ENCODE data around the gene DGLUCY.
"Not testable (repeated sequence)": the region's sequence is repeated elsewhere in the genome, so short reads cannot be mapped to it uniquely, and the experiment has no call there.

The DGLUCY gene

GRCh38 chr14:91088585-91089235 is 25.2 kb upstream of the DGLUCY start:
- no peak overlapping the region for H3K9ac ChIP-seq (ENCODE audit: low read depth in 1 of 2, low read length in 2 of 2)

DNA sequence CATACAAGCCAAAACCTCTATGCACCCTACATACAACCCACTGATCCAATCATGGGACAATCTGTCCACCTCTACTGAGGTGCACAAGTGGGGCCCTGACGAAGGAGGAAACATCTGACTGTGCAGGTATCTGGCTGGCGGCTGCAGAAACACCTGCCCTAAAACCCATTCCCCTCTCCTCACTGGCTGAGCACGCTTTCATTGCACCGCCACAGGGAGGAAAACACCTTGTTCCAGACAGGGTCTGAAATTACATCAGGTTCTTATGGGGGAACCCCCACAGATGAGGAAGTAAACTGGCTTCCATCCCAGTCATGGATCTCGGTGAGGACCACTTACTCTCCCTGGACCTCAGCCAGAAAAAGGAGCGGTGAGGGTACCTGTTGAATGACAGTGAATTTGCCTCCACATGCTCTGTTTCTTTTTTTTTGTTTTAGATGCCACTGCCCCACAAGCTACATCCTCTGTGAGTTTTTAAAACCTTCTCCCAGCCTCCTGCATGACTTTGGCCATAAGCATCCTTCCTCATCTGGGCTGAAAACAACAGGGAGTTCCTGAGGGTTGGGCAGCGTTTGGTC is 23.8 kb upstream of the DGLUCY start:
- Histone ChIP-seq H3K4me1 (ENCODE audit: control insufficient read depth in 1 of 2, insufficient read depth in 2 of 2, low read length in 2 of 2) (peaks cover 19 to 26% of the 10 kb centered on the region in 2 donors), H3K27me3 (ENCODE audit: control insufficient read depth in 1 of 2, insufficient read depth in 2 of 2, low read length in 2 of 2) (no peaks in the 10 kb centered on the region), H3K36me3 (ENCODE audit: control insufficient read depth in 1 of 2, insufficient read depth in 2 of 2, low read length in 2 of 2) (no peaks in the 10 kb centered on the region), H3K9me3 (ENCODE audit: control insufficient read depth in 1 of 2, low read length in 2 of 2) (no peaks in the 10 kb centered on the region), H3K9ac (ENCODE audit: low read depth in 1 of 2, low read length in 2 of 2) (no peak overlapping the region), H3K27ac (ENCODE audit: low read depth, low read length) (no peak overlapping the region), H3K4me3 (ENCODE audit: low read depth in 1 of 2, low read length in 2 of 2) (no peak overlapping the region)

More at GRCh38 chr14:91088585-91089235, 25.2 kb upstream of the DGLUCY start:
- no peak overlapping the region for H3K27ac ChIP-seq (ENCODE audit: low read depth, low read length)
- H3K4me1 ChIP-seq (ENCODE audit: control insufficient read depth in 1 of 2, insufficient read depth in 2 of 2, low read length in 2 of 2), result peaks cover 19 to 26% of the 10 kb centered on the region in 2 donors
- H3K9me3 ChIP-seq (ENCODE audit: control insufficient read depth in 1 of 2, low read length in 2 of 2), result no peaks in the 10 kb centered on the region
- no peak overlapping the region for H3K4me3 ChIP-seq (ENCODE audit: low read depth in 1 of 2, low read length in 2 of 2)
- H3K36me3 ChIP-seq (ENCODE audit: control insufficient read depth in 1 of 2, insufficient read depth in 2 of 2, low read length in 2 of 2), result no peaks in the 10 kb centered on the region
- H3K27me3 ChIP-seq (ENCODE audit: control insufficient read depth in 1 of 2, insufficient read depth in 2 of 2, low read length in 2 of 2), result no peaks in the 10 kb centered on the region

- Histone ChIP-seq H3K9ac (ENCODE audit: low read depth in 1 of 2, low read length in 2 of 2) (no peak overlapping the region), H3K4me3 (ENCODE audit: low read depth in 1 of 2, low read length in 2 of 2) (no peak overlapping the region), H3K27me3 (ENCODE audit: control insufficient read depth in 1 of 2, insufficient read depth in 2 of 2, low read length in 2 of 2) (no peaks in the 10 kb centered on the region), H3K27ac (ENCODE audit: low read depth, low read length) (no peak overlapping the region), H3K9me3 (ENCODE audit: control insufficient read depth in 1 of 2, low read length in 2 of 2) (no peaks in the 10 kb centered on the region), H3K4me1 (ENCODE audit: control insufficient read depth in 1 of 2, insufficient read depth in 2 of 2, low read length in 2 of 2) (peaks cover 19 to 26% of the 10 kb centered on the region in 2 donors), H3K36me3 (ENCODE audit: control insufficient read depth in 1 of 2, insufficient read depth in 2 of 2, low read length in 2 of 2) (no peaks in the 10 kb centered on the region)
These were observed 23.1 kb upstream of the DGLUCY start for GRCh38 chr14:91090743-91091142.

- no peaks in the 10 kb centered on the region for H3K9me3 ChIP-seq (ENCODE audit: control insufficient read depth in 1 of 2, low read length in 2 of 2)
- H3K27ac ChIP-seq (ENCODE audit: low read depth, low read length), result no peak overlapping the region
- no peaks in the 10 kb centered on the region for H3K36me3 ChIP-seq (ENCODE audit: control insufficient read depth in 1 of 2, insufficient read depth in 2 of 2, low read length in 2 of 2)
- peaks cover 19 to 26% of the 10 kb centered on the region in 2 donors for H3K4me1 ChIP-seq (ENCODE audit: control insufficient read depth in 1 of 2, insufficient read depth in 2 of 2, low read length in 2 of 2)
- H3K9ac ChIP-seq (ENCODE audit: low read depth in 1 of 2, low read length in 2 of 2), result no peak overlapping the region
- no peak overlapping the region for H3K4me3 ChIP-seq (ENCODE audit: low read depth in 1 of 2, low read length in 2 of 2)
- H3K27me3 ChIP-seq (ENCODE audit: control insufficient read depth in 1 of 2, insufficient read depth in 2 of 2, low read length in 2 of 2), result no peaks in the 10 kb centered on the region
These were observed 21.8 kb upstream of the DGLUCY start for GRCh38 chr14:91092073-91092472.

DNA sequence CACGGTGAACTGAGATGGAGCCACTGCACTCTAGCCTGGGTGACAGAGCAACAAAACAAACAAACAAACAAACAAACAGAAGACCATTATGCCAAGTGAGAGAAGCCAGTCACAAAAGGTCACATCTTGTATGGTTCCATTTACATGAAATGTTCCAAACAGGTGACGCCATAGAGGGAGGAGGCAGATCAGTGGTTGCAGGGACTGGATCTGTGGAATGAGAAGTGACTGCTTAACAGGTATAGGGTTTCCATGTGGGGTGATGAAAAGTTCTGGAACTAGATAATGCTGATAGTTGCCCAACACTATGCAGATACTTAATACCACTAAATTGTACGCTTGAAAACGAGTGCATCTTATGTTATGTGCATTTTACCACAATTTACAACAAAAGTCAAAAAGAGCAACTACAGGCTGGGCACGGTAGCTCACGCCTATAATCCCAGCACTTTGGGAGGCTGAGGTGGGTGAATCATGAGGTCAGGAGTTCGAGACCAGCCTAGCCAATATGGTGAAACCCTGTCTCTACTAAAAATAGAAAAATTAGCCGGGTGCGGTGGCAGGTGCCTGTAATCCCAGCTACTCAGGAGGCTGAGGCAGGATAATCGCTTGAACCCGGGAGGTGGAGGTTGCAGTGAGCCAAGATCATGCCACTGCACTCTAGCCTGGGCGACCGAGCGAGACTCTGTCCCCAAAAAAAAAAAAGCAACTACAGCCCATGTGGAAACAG is 20.0 kb upstream of the DGLUCY start:
- not testable (repeated sequence) for H3K9me3 ChIP-seq (ENCODE audit: control insufficient read depth in 1 of 2, low read length in 2 of 2); H3K27ac ChIP-seq (ENCODE audit: low read depth, low read length); H3K4me3 ChIP-seq (ENCODE audit: low read depth in 1 of 2, low read length in 2 of 2); H3K27me3 ChIP-seq (ENCODE audit: control insufficient read depth in 1 of 2, insufficient read depth in 2 of 2, low read length in 2 of 2); H3K36me3 ChIP-seq (ENCODE audit: control insufficient read depth in 1 of 2, insufficient read depth in 2 of 2, low read length in 2 of 2); H3K9ac ChIP-seq (ENCODE audit: low read depth in 1 of 2, low read length in 2 of 2)
- peaks cover 12 to 19% of the 10 kb centered on the region in 2 donors for H3K4me1 ChIP-seq (ENCODE audit: control insufficient read depth in 1 of 2, insufficient read depth in 2 of 2, low read length in 2 of 2)

GRCh38 chr14:91094772-91095171 is 19.1 kb upstream of the DGLUCY start:
- Histone ChIP-seq H3K27ac (ENCODE audit: low read depth, low read length) (no peak overlapping the region), H3K9ac (ENCODE audit: low read depth in 1 of 2, low read length in 2 of 2) (no peak overlapping the region)

DNA sequence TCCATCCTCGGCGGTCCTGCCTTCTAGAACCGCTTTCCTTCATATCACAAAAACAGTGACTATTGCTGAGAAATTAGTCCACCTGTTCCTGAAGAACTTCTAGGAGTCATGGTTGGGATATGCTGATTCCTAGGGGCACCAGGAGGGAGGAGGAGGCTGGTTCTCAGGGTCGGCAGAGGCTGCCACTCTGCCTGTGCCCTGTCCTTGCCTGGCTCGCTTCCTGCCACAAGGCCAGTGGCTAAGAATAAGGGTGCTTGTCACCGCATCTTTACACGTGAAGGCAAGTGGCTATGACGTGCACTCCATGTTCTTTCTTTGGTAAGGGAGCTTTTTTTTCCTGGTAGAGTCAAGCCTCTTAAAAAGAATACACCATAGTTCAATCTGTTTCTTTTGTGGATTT is 18.7 kb upstream of the DGLUCY start:
- H3K27me3 ChIP-seq (ENCODE audit: control insufficient read depth in 1 of 2, insufficient read depth in 2 of 2, low read length in 2 of 2), result no peaks in the 10 kb centered on the region
- H3K36me3 ChIP-seq (ENCODE audit: control insufficient read depth in 1 of 2, insufficient read depth in 2 of 2, low read length in 2 of 2), result no peaks in the 10 kb centered on the region
- no peak overlapping the region for H3K4me3 ChIP-seq (ENCODE audit: low read depth in 1 of 2, low read length in 2 of 2)
- H3K9ac ChIP-seq (ENCODE audit: low read depth in 1 of 2, low read length in 2 of 2), result no peak overlapping the region
- no peaks in the 10 kb centered on the region for H3K9me3 ChIP-seq (ENCODE audit: control insufficient read depth in 1 of 2, low read length in 2 of 2)
- peaks cover 6 to 15% of the 10 kb centered on the region in 2 donors for H3K4me1 ChIP-seq (ENCODE audit: control insufficient read depth in 1 of 2, insufficient read depth in 2 of 2, low read length in 2 of 2)
- H3K27ac ChIP-seq (ENCODE audit: low read depth, low read length), result no peak overlapping the region

More at GRCh38 chr14:91094772-91095171, 19.1 kb upstream of the DGLUCY start:
- Histone ChIP-seq H3K36me3 (ENCODE audit: control insufficient read depth in 1 of 2, insufficient read depth in 2 of 2, low read length in 2 of 2) (no peaks in the 10 kb centered on the region), H3K9me3 (ENCODE audit: control insufficient read depth in 1 of 2, low read length in 2 of 2) (no peaks in the 10 kb centered on the region), H3K4me3 (ENCODE audit: low read depth in 1 of 2, low read length in 2 of 2) (no peak overlapping the region), H3K27me3 (ENCODE audit: control insufficient read depth in 1 of 2, insufficient read depth in 2 of 2, low read length in 2 of 2) (no peaks in the 10 kb centered on the region), H3K4me1 (ENCODE audit: control insufficient read depth in 1 of 2, insufficient read depth in 2 of 2, low read length in 2 of 2) (peaks cover 10 to 19% of the 10 kb centered on the region in 2 donors)

DNA sequence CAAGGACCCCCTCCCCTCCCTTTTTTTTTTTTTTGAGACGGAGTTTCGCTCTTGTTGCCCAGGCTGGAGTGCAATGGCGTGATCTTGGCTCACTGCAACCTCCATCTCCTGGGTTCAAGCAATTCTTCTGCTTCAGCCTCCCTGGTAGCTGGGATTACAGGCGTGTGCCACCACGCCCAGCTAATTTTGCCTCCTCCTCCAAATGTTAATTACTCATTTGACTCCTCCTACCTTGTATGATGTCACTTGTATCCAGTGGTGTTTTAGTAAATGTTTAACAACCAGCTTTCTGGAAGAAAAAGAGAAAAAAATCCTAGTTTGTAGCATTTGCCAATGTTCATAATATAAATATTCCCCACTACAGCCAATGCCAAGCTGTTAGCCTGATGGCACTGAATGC is 16.2 kb upstream of the DGLUCY start:
- not testable (repeated sequence) for H3K9ac ChIP-seq (ENCODE audit: low read depth in 1 of 2, low read length in 2 of 2); H3K36me3 ChIP-seq (ENCODE audit: control insufficient read depth in 1 of 2, insufficient read depth in 2 of 2, low read length in 2 of 2); H3K4me3 ChIP-seq (ENCODE audit: low read depth in 1 of 2, low read length in 2 of 2); H3K9me3 ChIP-seq (ENCODE audit: control insufficient read depth in 1 of 2, low read length in 2 of 2); H3K4me1 ChIP-seq (ENCODE audit: control insufficient read depth in 1 of 2, insufficient read depth in 2 of 2, low read length in 2 of 2); H3K27ac ChIP-seq (ENCODE audit: low read depth, low read length); H3K27me3 ChIP-seq (ENCODE audit: control insufficient read depth in 1 of 2, insufficient read depth in 2 of 2, low read length in 2 of 2)

DNA sequence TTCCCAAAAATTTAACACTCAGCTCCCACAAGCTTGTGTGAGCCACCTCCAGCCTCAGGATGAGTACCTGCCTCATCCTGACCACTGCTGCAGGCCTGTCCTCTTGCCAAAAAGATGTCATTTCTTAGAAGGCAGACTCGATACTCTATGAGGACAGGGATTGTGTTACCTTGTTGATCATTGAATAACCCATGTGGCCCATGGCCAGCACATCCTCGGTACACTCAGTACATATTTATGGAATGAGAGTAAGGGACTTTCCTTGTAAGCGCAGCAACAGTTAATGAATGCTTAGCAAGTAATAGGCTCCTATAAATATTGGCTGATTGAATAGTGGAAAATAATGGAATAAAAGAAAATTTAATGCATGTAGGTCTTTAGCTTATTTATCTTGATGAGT is 15.3 kb upstream of the DGLUCY start:
- Histone ChIP-seq H3K27ac (ENCODE audit: low read depth, low read length) (no peak overlapping the region), H3K9ac (ENCODE audit: low read depth in 1 of 2, low read length in 2 of 2) (no peak overlapping the region), H3K36me3 (ENCODE audit: control insufficient read depth in 1 of 2, insufficient read depth in 2 of 2, low read length in 2 of 2) (no peaks in the 10 kb centered on the region), H3K4me3 (ENCODE audit: low read depth in 1 of 2, low read length in 2 of 2) (no peak overlapping the region), H3K4me1 (ENCODE audit: control insufficient read depth in 1 of 2, insufficient read depth in 2 of 2, low read length in 2 of 2) (no peaks in the 10 kb centered on the region), H3K9me3 (ENCODE audit: control insufficient read depth in 1 of 2, low read length in 2 of 2) (no peaks in the 10 kb centered on the region), H3K27me3 (ENCODE audit: control insufficient read depth in 1 of 2, insufficient read depth in 2 of 2, low read length in 2 of 2) (no peaks in the 10 kb centered on the region)

GRCh38 chr14:91100102-91100501 is 13.8 kb upstream of the DGLUCY start:
- H3K4me3 ChIP-seq (ENCODE audit: low read depth in 1 of 2, low read length in 2 of 2), result no peak overlapping the region
- no peaks in the 10 kb centered on the region for H3K27me3 ChIP-seq (ENCODE audit: control insufficient read depth in 1 of 2, insufficient read depth in 2 of 2, low read length in 2 of 2)
- no peaks in the 10 kb centered on the region for H3K4me1 ChIP-seq (ENCODE audit: control insufficient read depth in 1 of 2, insufficient read depth in 2 of 2, low read length in 2 of 2)

More at GRCh38 chr14:91100102-91100501, 13.8 kb upstream of the DGLUCY start:
- no peak overlapping the region for H3K9ac ChIP-seq (ENCODE audit: low read depth in 1 of 2, low read length in 2 of 2)
- H3K36me3 ChIP-seq (ENCODE audit: control insufficient read depth in 1 of 2, insufficient read depth in 2 of 2, low read length in 2 of 2), result no peaks in the 10 kb centered on the region
- H3K27ac ChIP-seq (ENCODE audit: low read depth, low read length), result no peak overlapping the region
- no peaks in the 10 kb centered on the region for H3K9me3 ChIP-seq (ENCODE audit: control insufficient read depth in 1 of 2, low read length in 2 of 2)
